ENCODE measurements around the gene GGACT.
A peak's percentile ranks its signal among the peaks of the same experiment; 100 is the strongest.

The GGACT gene

DNA sequence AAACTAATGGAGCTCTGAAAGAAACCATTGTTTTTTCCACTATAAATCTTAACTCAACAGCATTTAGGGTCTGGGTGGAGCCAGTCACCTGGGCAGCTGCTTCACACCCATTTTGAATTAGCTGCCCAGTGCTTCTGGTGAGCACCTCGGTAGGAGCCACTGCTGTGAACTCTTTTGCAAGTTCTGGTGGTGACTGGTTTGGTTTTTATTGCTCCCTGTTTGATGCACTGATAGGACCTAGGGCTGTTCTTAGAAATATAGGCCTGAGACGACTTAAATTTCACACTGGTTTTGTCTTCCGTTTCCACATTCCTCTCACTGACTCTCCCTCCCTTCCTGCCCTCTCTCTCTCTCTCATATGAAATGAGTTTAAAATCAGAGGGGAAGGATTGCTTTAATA is 103.9 kb downstream of the GGACT start:
- TF ChIP-seq, protein P1, sequence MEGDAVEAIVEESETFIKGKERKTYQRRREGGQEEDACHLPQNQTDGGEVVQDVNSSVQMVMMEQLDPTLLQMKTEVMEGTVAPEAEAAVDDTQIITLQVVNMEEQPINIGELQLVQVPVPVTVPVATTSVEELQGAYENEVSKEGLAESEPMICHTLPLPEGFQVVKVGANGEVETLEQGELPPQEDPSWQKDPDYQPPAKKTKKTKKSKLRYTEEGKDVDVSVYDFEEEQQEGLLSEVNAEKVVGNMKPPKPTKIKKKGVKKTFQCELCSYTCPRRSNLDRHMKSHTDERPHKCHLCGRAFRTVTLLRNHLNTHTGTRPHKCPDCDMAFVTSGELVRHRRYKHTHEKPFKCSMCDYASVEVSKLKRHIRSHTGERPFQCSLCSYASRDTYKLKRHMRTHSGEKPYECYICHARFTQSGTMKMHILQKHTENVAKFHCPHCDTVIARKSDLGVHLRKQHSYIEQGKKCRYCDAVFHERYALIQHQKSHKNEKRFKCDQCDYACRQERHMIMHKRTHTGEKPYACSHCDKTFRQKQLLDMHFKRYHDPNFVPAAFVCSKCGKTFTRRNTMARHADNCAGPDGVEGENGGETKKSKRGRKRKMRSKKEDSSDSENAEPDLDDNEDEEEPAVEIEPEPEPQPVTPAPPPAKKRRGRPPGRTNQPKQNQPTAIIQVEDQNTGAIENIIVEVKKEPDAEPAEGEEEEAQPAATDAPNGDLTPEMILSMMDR (conservative IDR thresholded peaks at IDR 0.05; ENCODE audit: low read depth, low read length): no peak
- DNase-seq (ENCODE audit: low read depth): peak; percentile 28
- no peak overlapping the region for H3K4me3 ChIP-seq (ENCODE audit: low read depth, low read length)

DNA sequence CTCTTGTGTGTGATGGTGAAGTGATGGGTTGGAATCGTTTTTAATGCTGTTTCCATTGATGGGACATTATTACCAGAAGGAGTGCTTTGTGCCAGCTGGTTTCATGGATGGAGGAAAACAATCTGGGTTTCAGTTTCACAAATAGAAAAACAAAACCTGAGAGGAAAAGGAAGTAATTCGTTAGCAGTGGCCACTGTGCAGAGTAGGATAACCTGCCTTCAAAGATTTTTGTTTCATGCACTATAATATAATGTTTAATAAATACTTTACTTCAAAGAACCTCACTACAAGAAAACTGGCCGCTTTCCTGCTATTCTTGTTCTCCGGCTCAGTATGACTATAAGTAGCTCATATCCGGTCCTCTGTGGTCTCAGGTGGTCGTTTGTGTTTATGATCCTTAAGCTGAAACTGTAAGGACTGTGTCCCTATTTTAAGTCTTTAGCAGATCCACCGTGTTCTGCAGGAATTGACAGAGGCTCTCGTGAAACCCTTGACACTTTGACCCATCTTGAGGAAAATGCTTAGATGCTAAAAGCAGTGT is 104.7 kb downstream of the GGACT start:
- no peak for DNase-seq (ENCODE audit: low read depth)
- TF ChIP-seq, protein P1 (conservative IDR thresholded peaks at IDR 0.05; ENCODE audit: low read depth, low read length): no peak

DNA sequence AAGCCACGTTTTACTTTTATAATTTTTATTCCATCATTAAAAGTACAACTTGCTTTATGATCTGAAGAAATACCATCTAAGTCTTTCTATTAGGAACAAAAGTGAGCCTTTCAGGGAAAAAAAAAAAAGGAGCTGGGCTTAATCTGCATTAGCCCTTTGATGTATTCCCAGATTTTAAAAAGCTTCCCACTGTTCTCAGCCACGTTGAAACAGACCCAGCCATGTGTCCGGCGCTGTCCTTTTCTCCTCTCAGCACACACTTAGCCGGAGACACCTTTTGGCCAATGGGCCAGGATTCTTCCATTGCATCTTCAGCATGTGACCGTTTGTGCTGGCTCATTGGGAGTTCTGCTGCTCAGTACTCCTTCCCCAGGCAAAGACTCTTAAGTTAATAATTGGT is 105.5 kb downstream of the GGACT start:
- TF ChIP-seq, protein P1 (conservative IDR thresholded peaks at IDR 0.05; ENCODE audit: low read depth, low read length): no peak
- no peak for DNase-seq (ENCODE audit: low read depth)
- H3K4me3 ChIP-seq (ENCODE audit: low read depth, low read length): no peak overlapping the region

More for the DNA sequence above, 104.7 kb downstream of the GGACT start:
- H3K4me3 ChIP-seq (ENCODE audit: low read depth, low read length): no peak overlapping the region

DNA sequence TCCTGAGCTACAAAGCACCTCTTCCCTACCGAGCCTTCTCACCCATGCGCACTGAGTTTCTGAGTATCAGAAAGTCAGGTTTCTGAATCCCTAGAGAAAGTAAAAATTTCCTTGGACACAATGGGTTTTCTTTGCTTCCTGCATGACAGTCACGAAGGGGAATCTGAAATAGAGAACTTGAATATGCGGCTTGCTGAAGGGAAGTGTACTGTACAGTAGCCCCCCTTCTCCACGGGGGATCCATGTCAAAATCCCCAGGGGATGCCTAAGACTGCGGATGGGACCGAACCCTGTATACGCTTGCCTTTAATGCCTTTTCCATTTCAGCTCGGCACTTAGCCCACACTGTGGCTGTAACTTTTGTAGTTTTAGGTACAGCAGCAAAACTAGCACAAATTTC is 107.9 kb downstream of the GGACT start:
- no peak for DNase-seq (ENCODE audit: low read depth)
- TF ChIP-seq, protein P1 (conservative IDR thresholded peaks at IDR 0.05; ENCODE audit: low read depth, low read length): no peak
- H3K4me3 ChIP-seq (ENCODE audit: low read depth, low read length): no peak overlapping the region
